Central memory CD8-positive, alpha-beta T cell (primary cell): Measurements from ENCODE around the gene TMTC2.

Source experiments
- ATAC-seq: fragments of 150-1000 bp; cut with Tn5 transposase; replicated peaks from 2 replicates; pipeline ENCODE4 v1.10.0; 2022; ENCODE audit warnings: mild to moderate bottlenecking, moderate FRiP score, moderate number of reproducible peaks; ENCODE audit not compliant: poor library complexity, severe bottlenecking; ENCODE audit errors: extremely low read depth
- DNase-seq, 2 donors: peaks; one replicate each; pipeline ENCODE4 v3.0.0; 2021; ENCODE audit warnings: low spot score in 2 of 2
- H3K27ac Mint-ChIP-seq: one replicate; pipeline ENCODE4 v1.8.0; 2022; ENCODE audit warnings: low read depth, mild to moderate bottlenecking, moderate library complexity, mixed read lengths
- H3K27me3 Mint-ChIP-seq: one replicate; pipeline ENCODE4 v1.8.0; 2022; ENCODE audit warnings: mixed read lengths
- H3K36me3 Mint-ChIP-seq: one replicate; pipeline ENCODE4 v1.8.0; 2022; ENCODE audit warnings: mild to moderate bottlenecking, moderate library complexity, mixed read lengths; ENCODE audit not compliant: insufficient read depth
- H3K4me1 Mint-ChIP-seq: one replicate; pipeline ENCODE4 v1.8.0; 2022; ENCODE audit warnings: mixed read lengths
- H3K4me3 Mint-ChIP-seq: one replicate; pipeline ENCODE4 v1.8.0; 2022; ENCODE audit warnings: mild to moderate bottlenecking, moderate library complexity, mixed read lengths
- H3K9me3 Mint-ChIP-seq: one replicate; pipeline ENCODE4 v1.8.0; 2022; ENCODE audit warnings: mixed read lengths

The TMTC2 gene

GRCh38 chr12:83046019-83046418 lies 359.3 kb downstream of the TMTC2 start:
- no peak overlapping the region for H3K27ac Mint-ChIP-seq
- ATAC-seq (no peak), DNase-seq (no peak)
- H3K4me1 Mint-ChIP-seq: no peaks in the 10 kb centered on the region
- no peaks in the 10 kb centered on the region for H3K27me3 Mint-ChIP-seq
- H3K36me3 Mint-ChIP-seq: no peaks in the 10 kb centered on the region
- H3K4me3 Mint-ChIP-seq: no peak overlapping the region
- H3K9me3 Mint-ChIP-seq: peaks cover 5% of the 10 kb centered on the region

- Mint-ChIP-seq H3K9me3 (peaks cover 5% of the 10 kb centered on the region), H3K4me1 (no peaks in the 10 kb centered on the region), H3K27me3 (no peaks in the 10 kb centered on the region), H3K36me3 (no peaks in the 10 kb centered on the region), H3K27ac (no peak overlapping the region), H3K4me3 (no peak overlapping the region)
- DNase-seq (no peak), ATAC-seq (no peak)
Measured at GRCh38 chr12:83049306-83049705, 362.6 kb downstream of the TMTC2 start.

- Mint-ChIP-seq H3K36me3 (no peaks in the 10 kb centered on the region), H3K4me1 (no peaks in the 10 kb centered on the region), H3K9me3 (peaks cover 5% of the 10 kb centered on the region), H3K27ac (no peak overlapping the region), H3K27me3 (no peaks in the 10 kb centered on the region), H3K4me3 (no peak overlapping the region)
- DNase-seq: no peak
- ATAC-seq: no peak
Measured at GRCh38 chr12:83052890-83053541, 366.3 kb downstream of the TMTC2 start.

GRCh38 chr12:83057436-83057835 lies 370.7 kb downstream of the TMTC2 start:
- H3K9me3 Mint-ChIP-seq: no peaks in the 10 kb centered on the region
- no peak overlapping the region for H3K27ac Mint-ChIP-seq
- DNase-seq (no peak), ATAC-seq (no peak)
- no peak overlapping the region for H3K4me3 Mint-ChIP-seq
- no peaks in the 10 kb centered on the region for H3K27me3 Mint-ChIP-seq
- no peaks in the 10 kb centered on the region for H3K4me1 Mint-ChIP-seq
- no peaks in the 10 kb centered on the region for H3K36me3 Mint-ChIP-seq

GRCh38 chr12:83059107-83059506 lies 372.4 kb downstream of the TMTC2 start:
- Mint-ChIP-seq H3K27ac (no peak overlapping the region), H3K4me1 (no peaks in the 10 kb centered on the region), H3K36me3 (peaks cover 2% of the 10 kb centered on the region), H3K27me3 (no peaks in the 10 kb centered on the region), H3K4me3 (no peak overlapping the region), H3K9me3 (no peaks in the 10 kb centered on the region)
- DNase-seq (no peak), ATAC-seq (no peak)

- Mint-ChIP-seq H3K27ac (no peak overlapping the region), H3K27me3 (no peaks in the 10 kb centered on the region), H3K4me3 (no peak overlapping the region), H3K9me3 (peaks cover 8% of the 10 kb centered on the region), H3K4me1 (no peaks in the 10 kb centered on the region), H3K36me3 (peaks cover 2% of the 10 kb centered on the region)
- DNase-seq: no peak
- ATAC-seq: no peak
Measured at GRCh38 chr12:83065562-83065961, 378.9 kb downstream of the TMTC2 start.

- Mint-ChIP-seq H3K27ac (no peak overlapping the region), H3K27me3 (no peaks in the 10 kb centered on the region), H3K9me3 (peaks cover 17% of the 10 kb centered on the region)
Measured at GRCh38 chr12:83067981-83068380, 381.3 kb downstream of the TMTC2 start.

GRCh38 chr12:83074358-83074894 lies 387.7 kb downstream of the TMTC2 start:
- Mint-ChIP-seq H3K4me3 (no peak overlapping the region), H3K36me3 (no peaks in the 10 kb centered on the region)
- no peak for ATAC-seq

More at GRCh38 chr12:83067981-83068380, 381.3 kb downstream of the TMTC2 start:
- Mint-ChIP-seq H3K4me1 (no peaks in the 10 kb centered on the region), H3K36me3 (no peaks in the 10 kb centered on the region), H3K4me3 (no peak overlapping the region)
- DNase-seq (no peak), ATAC-seq (no peak)

GRCh38 chr12:83075471-83075870 lies 388.8 kb downstream of the TMTC2 start:
- no peaks in the 10 kb centered on the region for H3K4me1 Mint-ChIP-seq
- no peak for ATAC-seq
- H3K4me3 Mint-ChIP-seq: no peak overlapping the region
- no peak for DNase-seq
- H3K36me3 Mint-ChIP-seq: no peaks in the 10 kb centered on the region
- no peak overlapping the region for H3K27ac Mint-ChIP-seq
- H3K9me3 Mint-ChIP-seq: peaks cover 14% of the 10 kb centered on the region
- H3K27me3 Mint-ChIP-seq: no peaks in the 10 kb centered on the region

More at GRCh38 chr12:83074358-83074894, 387.7 kb downstream of the TMTC2 start:
- Mint-ChIP-seq H3K27me3 (no peaks in the 10 kb centered on the region), H3K4me1 (no peaks in the 10 kb centered on the region), H3K9me3 (peaks cover 16% of the 10 kb centered on the region), H3K27ac (no peak overlapping the region)
- no peak for DNase-seq

- Mint-ChIP-seq H3K27me3 (no peaks in the 10 kb centered on the region), H3K4me3 (no peak overlapping the region), H3K4me1 (no peaks in the 10 kb centered on the region), H3K27ac (no peak overlapping the region), H3K36me3 (no peaks in the 10 kb centered on the region), H3K9me3 (peaks cover 7% of the 10 kb centered on the region)
- DNase-seq (no peak), ATAC-seq (no peak)
Measured at GRCh38 chr12:83077041-83077440, 390.3 kb downstream of the TMTC2 start.

- ATAC-seq (no peak), DNase-seq (no peak)
- Mint-ChIP-seq H3K9me3 (no peaks in the 10 kb centered on the region), H3K27ac (no peak overlapping the region), H3K4me3 (no peak overlapping the region), H3K4me1 (no peaks in the 10 kb centered on the region), H3K36me3 (no peaks in the 10 kb centered on the region), H3K27me3 (no peaks in the 10 kb centered on the region)
Measured at GRCh38 chr12:83082690-83083276, 396.1 kb downstream of the TMTC2 start.

- no peak overlapping the region for H3K27ac Mint-ChIP-seq
- H3K4me1 Mint-ChIP-seq: no peaks in the 10 kb centered on the region
- no peaks in the 10 kb centered on the region for H3K36me3 Mint-ChIP-seq
- H3K27me3 Mint-ChIP-seq: no peaks in the 10 kb centered on the region
- H3K9me3 Mint-ChIP-seq: no peaks in the 10 kb centered on the region
- H3K4me3 Mint-ChIP-seq: no peak overlapping the region
- DNase-seq (no peak), ATAC-seq (no peak)
Measured at GRCh38 chr12:83083616-83084015, 396.9 kb downstream of the TMTC2 start.

GRCh38 chr12:83084516-83085234 lies 398.0 kb downstream of the TMTC2 start:
- Mint-ChIP-seq H3K27me3 (no peaks in the 10 kb centered on the region), H3K27ac (no peak overlapping the region), H3K36me3 (no peaks in the 10 kb centered on the region), H3K9me3 (no peaks in the 10 kb centered on the region), H3K4me3 (no peak overlapping the region), H3K4me1 (no peaks in the 10 kb centered on the region)
- DNase-seq (no peak), ATAC-seq (no peak)
